Tibial artery (tissue), 4 donors: ENCODE results near the gene MTNR1B.

Experiments
- DNase-seq, 2 donors: peaks; one replicate each; pipeline ENCODE4 v3.0.0-alpha.2; 2019
- H3K27ac ChIP-seq, 2 donors: fragments of 200-600 bp; sonication (generic) in 1 of 2; 1 replicate in 1 of 2; 2 replicates in 1 of 2; pipeline ENCODE4 v1.5.1; 2018 to 2019; ENCODE audit warnings: mild to moderate bottlenecking in 1 of 2
- H3K27me3 ChIP-seq, 2 donors: fragments of 200-600 bp; sonication (generic) in 1 of 2; one replicate each; pipeline versions ENCODE4 v1.5.1 to v1.6.0; 2016 to 2019
- H3K36me3 ChIP-seq, 3 donors: fragments of 200-600 bp; sonication (generic) in 2 of 3; one replicate each; pipeline ENCODE4 v1.5.1; 2016 to 2019; ENCODE audit warnings: mild to moderate bottlenecking in 2 of 3
- H3K4me1 ChIP-seq, 4 donors: fragments of 200-600 bp; sonication (generic) in 2 of 4; 1 replicate in 3 of 4; 2 replicates in 1 of 4; pipeline ENCODE4 v1.5.1; 2016 to 2019
- H3K4me3 ChIP-seq, 2 donors: fragments of 200-600 bp; sonication (generic) in 1 of 2; 1 replicate in 1 of 2; 2 replicates in 1 of 2; pipeline ENCODE4 v1.5.1; 2018 to 2019; ENCODE audit warnings: mild to moderate bottlenecking in 2 of 2
- H3K9me3 ChIP-seq, 3 donors: fragments of 200-600 bp; sonication (generic) in 1 of 3; one replicate each; pipeline ENCODE4 v1.5.1; 2016 to 2019
- CTCF ChIP-seq, 2 experiments: fragments of 200-600 bp in 1 of 2; fragments of 450-650 bp in 1 of 2; IDR thresholded peaks; one replicate each; pipeline ENCODE4 v1.5.1; 2017 to 2019; ENCODE audit warnings: antibody characterized with exemption in 2 of 2, mild to moderate bottlenecking in 1 of 2, moderate library complexity in 1 of 2
- intact Hi-C: fragments of 100-400 bp; cut with DNase I; formaldehyde crosslinking; loops from one replicate; pipeline ENCODE4 v1.15.0; 2023; ENCODE audit warnings: low total_unique reads

MTNR1B gene

GRCh38 chr11:92977401-92977800, 8.0 kb downstream of the MTNR1B start:
- H3K9me3 ChIP-seq = no peaks in the 10 kb centered on the region
- H3K27me3 ChIP-seq = no peaks in the 10 kb centered on the region
- no peak for TF ChIP-seq CTCF (IDR thresholded peaks at IDR 0.05)
- no peaks in the 10 kb centered on the region for H3K36me3 ChIP-seq
- H3K4me1 ChIP-seq = no peaks in the 10 kb centered on the region
- no peak overlapping the region for H3K27ac ChIP-seq
- intact Hi-C loops = no loop called here
- no peak overlapping the region for H3K4me3 ChIP-seq
- DNase-seq = no peak

GRCh38 chr11:92978271-92979111, 9.0 kb downstream of the MTNR1B start:
- H3K27me3 ChIP-seq = no peaks in the 10 kb centered on the region
- H3K4me1 ChIP-seq = no peaks in the 10 kb centered on the region
- no peak for TF ChIP-seq CTCF (IDR thresholded peaks at IDR 0.05)
- no peak overlapping the region for H3K27ac ChIP-seq
- DNase-seq = no peak
- intact Hi-C loops = no loop called here
- no peaks in the 10 kb centered on the region for H3K36me3 ChIP-seq
- H3K4me3 ChIP-seq = no peak overlapping the region
- no peaks in the 10 kb centered on the region for H3K9me3 ChIP-seq

GRCh38 chr11:92979176-92979575, 9.7 kb downstream of the MTNR1B start:
- no peak overlapping the region for H3K27ac ChIP-seq
- H3K9me3 ChIP-seq = no peaks in the 10 kb centered on the region
- H3K4me3 ChIP-seq = no peak overlapping the region
- no peak for TF ChIP-seq CTCF (IDR thresholded peaks at IDR 0.05)
- H3K36me3 ChIP-seq = no peaks in the 10 kb centered on the region
- no peak for DNase-seq
- H3K4me1 ChIP-seq = no peaks in the 10 kb centered on the region
- intact Hi-C loops = no loop called here
- no peaks in the 10 kb centered on the region for H3K27me3 ChIP-seq

- Histone ChIP-seq H3K27ac (no peak overlapping the region), H3K4me3 (no peak overlapping the region), H3K27me3 (no peaks in the 10 kb centered on the region), H3K9me3 (no peaks in the 10 kb centered on the region), H3K4me1 (no peaks in the 10 kb centered on the region), H3K36me3 (no peaks in the 10 kb centered on the region)
- DNase-seq = no peak
- intact Hi-C loops = no loop called here
- TF ChIP-seq CTCF (IDR thresholded peaks at IDR 0.05) = no peak
Measured at GRCh38 chr11:92980312-92980711, 10.9 kb downstream of the MTNR1B start.

GRCh38 chr11:92981508-92982043, 12.1 kb downstream of the MTNR1B start:
- no peaks in the 10 kb centered on the region for H3K36me3 ChIP-seq

More at GRCh38 chr11:92981508-92982043, 12.1 kb downstream of the MTNR1B start:
- H3K4me1 ChIP-seq = no peaks in the 10 kb centered on the region
- TF ChIP-seq CTCF (IDR thresholded peaks at IDR 0.05) = no peak
- no peaks in the 10 kb centered on the region for H3K27me3 ChIP-seq
- intact Hi-C loops = no loop called here
- no peak overlapping the region for H3K4me3 ChIP-seq
- no peak for DNase-seq
- no peaks in the 10 kb centered on the region for H3K9me3 ChIP-seq
- H3K27ac ChIP-seq = no peak overlapping the region
